Fibroblast of pulmonary artery (primary cell): ENCODE data around the gene KIAA2012.

Source experiments
- DNase-seq: peaks from one replicate; pipeline ENCODE4 v3.0.0-alpha.2; 2010; ENCODE audit warnings: low read depth
- H3K4me3 ChIP-seq: replicated peaks from 2 replicates; pipeline ENCODE4 v1.5.1; 2011; ENCODE audit warnings: low read depth, mild to moderate bottlenecking, control low read depth, low read length, moderate library complexity
- TF ChIP-seq, protein P1 (sequence below): IDR thresholded peaks from 2 replicates; pipeline ENCODE4 v1.5.1; 2011; ENCODE audit warnings: mild to moderate bottlenecking, control low read depth, low read length, inconsistent platforms; ENCODE audit errors: missing control alignments

KIAA2012 gene

DNA sequence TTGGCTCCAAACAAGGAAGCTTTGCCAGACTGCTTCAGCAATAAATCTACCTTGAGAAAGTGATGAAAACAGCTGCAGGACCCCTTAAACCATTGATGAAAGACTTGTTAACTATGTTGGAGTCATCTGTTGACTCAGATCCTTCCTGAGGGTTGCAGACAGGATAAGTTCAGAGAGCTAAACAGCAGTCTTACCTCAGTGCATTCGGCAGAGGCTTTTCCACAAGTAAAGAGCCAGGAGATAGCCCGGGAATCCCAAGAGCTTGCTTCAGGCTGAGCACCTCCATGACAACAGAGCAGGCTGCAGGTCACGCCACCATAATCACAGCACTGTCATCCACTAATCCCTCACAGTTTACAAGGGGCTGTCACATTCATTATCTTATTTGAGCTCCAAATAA is 23.7 kb downstream of the KIAA2012 start:
- no peak overlapping the region for H3K4me3 ChIP-seq
- no peak for DNase-seq
- TF ChIP-seq, protein P1, sequence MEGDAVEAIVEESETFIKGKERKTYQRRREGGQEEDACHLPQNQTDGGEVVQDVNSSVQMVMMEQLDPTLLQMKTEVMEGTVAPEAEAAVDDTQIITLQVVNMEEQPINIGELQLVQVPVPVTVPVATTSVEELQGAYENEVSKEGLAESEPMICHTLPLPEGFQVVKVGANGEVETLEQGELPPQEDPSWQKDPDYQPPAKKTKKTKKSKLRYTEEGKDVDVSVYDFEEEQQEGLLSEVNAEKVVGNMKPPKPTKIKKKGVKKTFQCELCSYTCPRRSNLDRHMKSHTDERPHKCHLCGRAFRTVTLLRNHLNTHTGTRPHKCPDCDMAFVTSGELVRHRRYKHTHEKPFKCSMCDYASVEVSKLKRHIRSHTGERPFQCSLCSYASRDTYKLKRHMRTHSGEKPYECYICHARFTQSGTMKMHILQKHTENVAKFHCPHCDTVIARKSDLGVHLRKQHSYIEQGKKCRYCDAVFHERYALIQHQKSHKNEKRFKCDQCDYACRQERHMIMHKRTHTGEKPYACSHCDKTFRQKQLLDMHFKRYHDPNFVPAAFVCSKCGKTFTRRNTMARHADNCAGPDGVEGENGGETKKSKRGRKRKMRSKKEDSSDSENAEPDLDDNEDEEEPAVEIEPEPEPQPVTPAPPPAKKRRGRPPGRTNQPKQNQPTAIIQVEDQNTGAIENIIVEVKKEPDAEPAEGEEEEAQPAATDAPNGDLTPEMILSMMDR = no peak

DNA sequence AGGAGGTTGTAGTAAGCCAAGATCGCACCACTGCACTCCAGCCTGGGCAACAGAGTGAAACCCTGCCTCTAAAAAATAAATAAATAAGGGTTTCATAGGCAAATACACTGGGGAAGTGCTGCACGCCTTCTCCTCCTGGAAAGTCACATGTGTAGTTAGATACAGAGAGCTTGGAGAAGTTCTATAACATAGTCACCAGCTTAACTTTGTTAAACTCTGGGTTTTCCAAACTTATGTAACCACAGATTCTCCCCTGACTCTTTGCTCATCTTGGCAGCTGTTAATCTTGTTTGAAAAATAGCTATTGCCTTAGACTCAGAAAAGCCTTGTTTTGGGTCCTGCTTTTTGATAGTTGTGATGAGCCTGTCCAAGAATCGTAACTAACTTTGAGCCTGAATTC is 25.2 kb downstream of the KIAA2012 start:
- H3K4me3 ChIP-seq = no peak overlapping the region
- peak; percentile 36 for DNase-seq
- TF ChIP-seq, protein P1 = no peak

DNA sequence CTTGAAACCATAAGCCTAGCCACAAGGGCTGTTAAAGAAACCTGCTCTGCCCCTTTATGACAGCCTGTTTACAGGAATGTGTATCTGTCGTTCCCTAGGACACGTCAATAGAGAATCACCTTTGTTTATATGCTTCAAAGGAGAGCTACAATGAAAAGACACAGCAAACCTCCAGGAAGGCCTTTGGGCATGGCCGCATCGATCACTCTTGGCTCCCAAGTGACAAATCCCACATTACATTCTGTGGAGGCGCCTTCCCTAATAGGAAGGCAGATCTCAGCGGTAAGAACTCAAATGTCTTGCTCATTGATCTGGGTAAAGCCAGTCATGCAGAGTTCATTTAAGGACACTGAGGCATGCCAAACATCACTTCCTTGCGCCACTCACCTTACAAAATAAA is 26.5 kb downstream of the KIAA2012 start:
- DNase-seq = no peak
- TF ChIP-seq, protein P1 = no peak
- no peak overlapping the region for H3K4me3 ChIP-seq

DNA sequence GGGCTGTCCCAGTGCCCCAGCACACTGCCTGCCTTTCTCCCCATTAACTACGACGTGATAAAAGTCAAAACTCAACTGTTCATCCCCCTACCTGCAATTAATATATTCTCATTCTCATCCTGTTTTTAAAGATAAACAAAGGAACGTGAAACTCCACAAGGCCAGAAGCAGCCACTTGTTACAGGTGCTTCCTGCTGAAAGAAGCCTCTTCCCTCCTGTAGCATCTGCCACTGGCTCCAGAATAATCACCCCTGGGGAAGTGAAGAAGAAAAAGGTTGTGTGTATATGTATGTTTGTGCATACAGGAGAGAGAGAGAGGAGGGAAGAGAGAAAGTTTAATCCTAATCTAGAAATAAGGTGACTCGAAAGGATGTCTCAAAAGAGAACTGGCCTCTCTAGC is 27.1 kb downstream of the KIAA2012 start:
- DNase-seq = no peak
- H3K4me3 ChIP-seq = no peak overlapping the region
- TF ChIP-seq, protein P1 = no peak

DNA sequence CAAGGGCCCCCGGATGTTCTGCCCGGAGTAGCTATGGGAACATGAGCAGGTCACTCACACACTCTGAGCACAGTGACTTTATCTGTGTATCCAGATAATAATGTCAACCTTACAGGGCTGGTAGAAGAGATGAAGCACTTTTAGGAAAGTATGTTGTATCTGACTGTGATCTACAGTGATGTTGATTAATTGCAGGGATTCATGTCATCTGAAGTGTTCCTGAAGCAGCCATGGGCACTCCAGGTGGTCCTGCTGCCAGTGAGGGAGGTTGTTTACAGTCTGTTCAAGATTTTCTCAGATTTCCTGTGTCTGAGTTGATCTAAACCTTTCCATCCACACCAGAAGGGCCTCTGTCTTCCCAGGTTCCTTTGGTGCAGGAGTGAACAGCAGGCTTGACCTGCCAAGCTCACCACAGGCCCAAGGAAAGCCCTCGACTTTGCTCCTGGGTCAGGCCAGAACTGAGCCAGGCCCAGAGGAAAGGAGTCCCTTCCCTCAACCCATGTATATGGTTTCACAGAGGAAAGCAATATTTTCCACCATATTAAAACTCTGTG is 28.0 kb downstream of the KIAA2012 start:
- TF ChIP-seq, protein P1 = no peak
- DNase-seq = no peak
- H3K4me3 ChIP-seq = no peak overlapping the region

DNA sequence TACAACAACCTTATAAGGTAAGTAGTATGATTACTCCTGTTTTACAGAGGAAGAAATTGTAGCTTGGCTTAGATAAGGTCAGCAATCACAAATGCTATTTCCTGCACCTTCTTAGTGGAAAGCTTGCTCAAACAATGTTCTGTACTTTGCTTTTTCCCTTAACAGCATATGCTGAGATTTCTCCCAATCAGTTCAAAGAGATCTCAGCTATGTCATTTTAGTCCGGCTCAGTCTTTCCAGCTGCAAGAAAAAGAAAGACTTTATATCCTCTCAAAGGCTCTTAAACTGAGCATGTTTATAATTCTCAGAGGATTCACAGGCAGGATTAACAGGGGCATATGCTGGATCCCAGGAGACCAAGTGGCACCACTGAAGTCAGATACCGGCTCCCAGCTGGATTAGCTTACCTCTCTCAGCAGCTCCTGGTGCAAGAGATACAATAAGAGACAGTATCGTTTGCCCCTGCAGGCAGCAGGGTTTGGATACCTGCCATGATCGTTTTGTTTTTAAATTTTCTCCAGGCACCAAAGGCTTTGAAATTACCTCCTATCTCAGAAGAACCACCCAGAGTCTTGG is 29.5 kb downstream of the KIAA2012 start:
- H3K4me3 ChIP-seq = no peak overlapping the region
- DNase-seq = no peak
- TF ChIP-seq, protein P1 = no peak

DNA sequence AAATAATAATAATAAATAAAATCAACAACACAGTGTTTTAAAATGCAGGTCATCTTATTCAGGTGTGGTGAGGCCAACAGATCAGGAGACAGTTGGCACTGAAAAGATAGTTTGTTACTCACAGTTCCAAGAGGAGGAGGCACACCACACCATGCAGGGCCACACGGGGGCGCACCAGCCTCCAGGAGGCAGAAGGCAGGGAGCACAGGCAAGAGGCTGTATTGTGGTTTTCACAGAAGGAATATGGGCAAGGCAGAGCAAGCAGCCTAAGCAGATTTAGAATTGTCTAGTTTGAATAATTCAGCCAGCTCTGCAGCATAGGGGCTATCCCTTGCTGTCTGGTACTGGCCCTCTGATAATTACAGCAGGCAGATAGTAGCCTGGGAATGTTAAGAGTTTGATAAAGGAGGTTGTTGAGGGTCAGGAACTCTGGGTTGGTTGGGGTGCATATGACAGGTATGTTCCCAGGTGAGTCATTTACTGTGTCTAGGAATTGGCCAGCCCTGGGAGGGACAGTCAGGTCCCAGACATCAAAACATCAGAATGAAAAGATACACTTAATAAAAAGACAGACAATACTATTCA is 31.3 kb downstream of the KIAA2012 start:
- TF ChIP-seq, protein P1 = peak; percentile 89
- H3K4me3 ChIP-seq = no peak overlapping the region
- peak; percentile 73 for DNase-seq
